ENCODE measurements around the gene GEMIN7.

GEMIN7 gene

DNA sequence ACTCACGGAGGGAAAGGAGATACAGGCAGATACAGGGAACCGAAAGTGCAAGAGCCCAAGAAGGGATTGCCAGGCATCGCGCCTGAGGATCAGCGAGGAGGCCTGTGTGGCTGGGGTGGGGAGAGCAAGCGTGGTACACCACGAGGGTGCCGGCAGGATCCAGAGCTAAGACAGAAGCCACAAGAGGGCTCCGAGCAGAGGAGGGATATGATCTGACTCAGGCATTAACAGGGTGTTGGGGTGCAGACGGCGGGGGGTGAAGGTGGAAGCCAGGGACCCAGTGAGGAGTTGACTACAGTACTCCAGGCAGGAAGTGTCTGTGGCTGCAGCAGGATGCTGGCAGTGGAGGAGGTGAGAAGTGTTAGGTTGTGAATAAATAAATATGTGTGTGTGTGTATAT lies 8.5 kb downstream of the GEMIN7 start:
- peak overlapping the region in 2 of 3 experiments; percentile 7 to 50 for H3K4me3 Mint-ChIP-seq

DNA sequence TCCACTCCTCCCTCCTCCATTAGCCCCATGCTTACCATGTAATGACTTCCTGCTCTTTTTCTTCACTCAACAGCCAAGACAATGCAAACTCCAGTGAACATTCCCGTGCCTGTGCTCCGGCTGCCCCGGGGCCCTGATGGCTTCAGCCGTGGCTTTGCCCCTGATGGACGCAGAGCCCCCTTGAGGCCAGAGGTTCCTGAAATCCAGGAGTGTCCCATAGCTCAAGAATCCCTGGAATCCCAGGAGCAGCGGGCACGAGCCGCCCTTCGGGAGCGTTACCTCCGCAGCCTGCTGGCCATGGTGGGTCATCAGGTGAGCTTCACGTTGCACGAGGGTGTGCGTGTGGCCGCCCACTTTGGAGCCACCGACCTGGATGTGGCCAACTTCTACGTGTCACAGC lies 11.0 kb downstream of the GEMIN7 start:
- Mint-ChIP-seq H3K36me3 (ENCODE audit: low read depth) (peaks cover 23% of the 10 kb centered on the region), H3K9me3 (no peaks in the 10 kb centered on the region), H3K4me1 (peaks cover 23% of the 10 kb centered on the region), H3K4me3 (peak overlapping the region; percentile 2 to 46 (median 23)), H3K27me3 (ENCODE audit: low read depth) (no peaks in the 10 kb centered on the region), H3K27ac (no peak overlapping the region)
- TF ChIP-seq, protein P1, sequence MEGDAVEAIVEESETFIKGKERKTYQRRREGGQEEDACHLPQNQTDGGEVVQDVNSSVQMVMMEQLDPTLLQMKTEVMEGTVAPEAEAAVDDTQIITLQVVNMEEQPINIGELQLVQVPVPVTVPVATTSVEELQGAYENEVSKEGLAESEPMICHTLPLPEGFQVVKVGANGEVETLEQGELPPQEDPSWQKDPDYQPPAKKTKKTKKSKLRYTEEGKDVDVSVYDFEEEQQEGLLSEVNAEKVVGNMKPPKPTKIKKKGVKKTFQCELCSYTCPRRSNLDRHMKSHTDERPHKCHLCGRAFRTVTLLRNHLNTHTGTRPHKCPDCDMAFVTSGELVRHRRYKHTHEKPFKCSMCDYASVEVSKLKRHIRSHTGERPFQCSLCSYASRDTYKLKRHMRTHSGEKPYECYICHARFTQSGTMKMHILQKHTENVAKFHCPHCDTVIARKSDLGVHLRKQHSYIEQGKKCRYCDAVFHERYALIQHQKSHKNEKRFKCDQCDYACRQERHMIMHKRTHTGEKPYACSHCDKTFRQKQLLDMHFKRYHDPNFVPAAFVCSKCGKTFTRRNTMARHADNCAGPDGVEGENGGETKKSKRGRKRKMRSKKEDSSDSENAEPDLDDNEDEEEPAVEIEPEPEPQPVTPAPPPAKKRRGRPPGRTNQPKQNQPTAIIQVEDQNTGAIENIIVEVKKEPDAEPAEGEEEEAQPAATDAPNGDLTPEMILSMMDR (IDR thresholded peaks at IDR 0.05; ENCODE audit: unreplicated experiment in 3 of 3), result no peak

More for the DNA sequence above, 8.5 kb downstream of the GEMIN7 start:
- Mint-ChIP-seq H3K27ac (no peak overlapping the region), H3K36me3 (ENCODE audit: low read depth) (peaks cover 18% of the 10 kb centered on the region), H3K4me1 (peaks cover 6% of the 10 kb centered on the region), H3K27me3 (ENCODE audit: low read depth) (no peaks in the 10 kb centered on the region), H3K9me3 (no peaks in the 10 kb centered on the region)
- TF ChIP-seq, protein P1 (IDR thresholded peaks at IDR 0.05; ENCODE audit: unreplicated experiment in 3 of 3), result no peak

DNA sequence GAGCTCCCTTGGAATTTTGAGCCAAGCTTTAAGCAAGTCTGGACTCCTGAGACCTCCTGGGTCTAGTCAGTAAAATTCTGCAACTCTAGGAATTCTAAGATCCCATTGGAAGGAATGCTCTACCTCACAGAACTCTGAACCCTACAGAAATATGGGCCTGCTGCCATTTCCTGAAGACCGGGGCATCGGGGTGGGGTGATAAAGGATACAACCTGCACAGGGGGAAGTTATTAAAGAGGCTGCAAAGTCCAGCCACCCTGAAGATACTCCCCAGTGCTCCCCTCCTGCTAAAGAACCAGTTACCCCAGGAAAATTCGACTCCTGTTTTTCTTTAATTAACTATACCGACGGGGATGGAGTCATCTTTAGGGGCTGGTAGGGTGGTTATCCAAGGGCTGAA lies 11.5 kb downstream of the GEMIN7 start:
- no peaks in the 10 kb centered on the region for H3K27me3 Mint-ChIP-seq (ENCODE audit: low read depth)
- TF ChIP-seq, protein P1 (IDR thresholded peaks at IDR 0.05; ENCODE audit: unreplicated experiment in 3 of 3), result no peak
- H3K9me3 Mint-ChIP-seq, result no peaks in the 10 kb centered on the region
- peak overlapping the region; percentile 99 to 100 (median 100) for H3K27ac Mint-ChIP-seq
- H3K36me3 Mint-ChIP-seq (ENCODE audit: low read depth), result peaks cover 19% of the 10 kb centered on the region
- H3K4me1 Mint-ChIP-seq, result peaks cover 24% of the 10 kb centered on the region
- peak overlapping the region; percentile 95 to 99 (median 96) for H3K4me3 Mint-ChIP-seq

DNA sequence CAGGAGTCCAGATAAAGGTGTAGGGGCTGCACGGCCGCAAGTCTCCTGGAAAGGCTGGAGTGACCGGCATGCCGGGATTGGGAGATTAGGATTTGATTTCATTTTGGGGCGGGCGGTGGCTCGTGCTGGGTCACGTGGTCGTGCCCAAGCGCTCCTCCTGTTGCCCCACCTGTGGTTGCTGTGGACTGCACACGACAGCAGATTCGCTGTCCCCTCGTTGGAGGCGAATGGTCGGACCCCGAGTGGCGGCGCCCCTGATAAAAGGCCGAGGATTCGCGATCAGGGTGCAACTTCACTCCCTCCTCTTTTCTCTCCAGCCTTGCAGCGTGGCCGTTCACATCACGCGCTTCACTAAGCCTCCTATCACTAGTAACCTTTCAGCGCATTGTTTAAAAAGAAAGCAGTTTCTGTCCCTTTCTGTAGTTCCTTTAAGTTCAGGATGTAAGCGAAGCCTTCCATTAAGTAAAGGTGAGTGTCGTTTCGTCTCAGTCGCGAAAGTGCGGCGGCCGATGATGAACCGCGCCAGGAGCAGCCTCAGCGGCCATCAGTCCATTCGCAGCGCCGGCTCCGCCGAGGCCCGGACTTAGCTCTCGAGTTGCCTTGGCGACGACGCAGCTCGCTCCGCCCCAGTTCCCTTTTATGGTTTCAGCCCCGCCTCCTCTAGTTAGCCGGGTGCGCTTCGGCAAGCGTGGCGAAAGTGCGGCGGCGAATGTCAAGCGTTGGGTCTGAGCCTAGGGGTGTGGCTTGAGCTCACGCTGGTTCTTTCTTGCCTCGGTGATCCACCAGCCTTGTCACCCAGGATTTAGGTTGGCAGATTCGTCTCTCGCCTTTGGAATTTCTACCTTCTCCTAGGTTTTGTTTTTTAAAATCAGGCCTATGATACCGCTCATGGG lies 12.2 kb downstream of the GEMIN7 start:
- no peaks in the 10 kb centered on the region for H3K9me3 Mint-ChIP-seq
- H3K27me3 Mint-ChIP-seq (ENCODE audit: low read depth), result no peaks in the 10 kb centered on the region
- peaks cover 24% of the 10 kb centered on the region for H3K36me3 Mint-ChIP-seq (ENCODE audit: low read depth)
- TF ChIP-seq, protein P1 (IDR thresholded peaks at IDR 0.05; ENCODE audit: unreplicated experiment in 3 of 3), result no peak
- H3K27ac Mint-ChIP-seq, result peak overlapping the region; percentile 99 to 100 (median 100)
- H3K4me1 Mint-ChIP-seq, result peaks cover 31% of the 10 kb centered on the region
- peak overlapping the region; percentile 95 to 99 (median 96) for H3K4me3 Mint-ChIP-seq

DNA sequence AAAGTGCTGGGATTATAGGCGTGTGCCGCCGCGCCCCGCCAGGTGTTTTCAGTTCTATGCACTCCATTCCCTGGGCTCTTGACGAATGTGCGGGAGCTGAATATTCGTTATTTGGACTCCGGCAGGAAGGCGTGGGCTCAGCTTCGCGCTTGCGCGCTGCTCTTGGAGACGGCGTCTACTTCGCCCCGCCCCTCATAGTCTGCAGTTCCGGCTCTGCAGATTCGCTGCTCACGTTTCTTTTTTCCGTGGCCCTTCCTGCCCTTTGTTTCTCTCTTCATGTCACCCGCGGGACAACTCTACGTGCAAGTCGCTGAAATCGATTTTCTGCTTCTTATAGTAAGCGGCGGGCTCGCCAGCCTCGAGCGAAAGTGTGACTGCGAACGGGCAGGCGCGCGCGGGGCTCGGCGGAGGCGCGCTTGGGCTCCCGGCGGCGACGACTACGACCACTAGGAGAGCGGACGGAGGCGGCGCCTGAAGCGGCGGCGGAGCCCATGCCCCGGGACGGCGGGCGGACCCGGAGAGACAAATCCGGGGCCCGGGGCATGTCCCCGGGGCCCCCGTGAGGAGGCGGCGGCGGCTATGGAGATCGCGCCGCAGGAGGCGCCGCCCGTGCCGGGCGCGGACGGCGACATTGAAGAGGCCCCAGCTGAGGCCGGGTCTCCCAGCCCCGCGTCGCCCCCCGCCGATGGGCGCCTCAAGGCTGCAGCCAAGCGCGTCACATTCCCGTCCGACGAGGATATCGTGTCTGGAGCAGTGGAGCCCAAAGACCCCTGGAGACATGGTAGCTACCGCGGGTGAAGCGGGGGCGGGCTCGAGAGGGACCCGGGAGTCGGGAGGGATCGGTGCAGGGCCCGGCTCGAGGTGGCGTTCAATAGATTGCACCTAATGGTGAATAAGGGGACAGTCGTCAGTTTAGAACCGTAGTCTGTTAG lies 14.0 kb downstream of the GEMIN7 start, which contains the start of gene PPP1R37:
PPP1R37 (plus strand) TSS at position 433 of the 932 bp plus-strand sequence; CDS start at position 580, 147 bp downstream.
- Mint-ChIP-seq H3K27me3 (ENCODE audit: low read depth) (no peaks in the 10 kb centered on the region), H3K36me3 (ENCODE audit: low read depth) (peaks cover 17% of the 10 kb centered on the region), H3K4me1 (peaks cover 47% of the 10 kb centered on the region), H3K4me3 (peak within 1 kb of the TSS; percentile 95 to 99 (median 96)), H3K9me3 (no peaks in the 10 kb centered on the region), H3K27ac (peak within 1 kb of the TSS; percentile 99 to 100 (median 100))
- TF ChIP-seq, protein P1 (IDR thresholded peaks at IDR 0.05; ENCODE audit: unreplicated experiment in 3 of 3), result peak; percentile 25 to 56 (median 42)
